H1 (cell line): ENCODE measurements around the gene ASB4. TPM values are rescaled to one million over a fixed set of nuclear protein-coding genes. Genes with fewer than 3 reads are reported as not detected.

ENCODE experiments used
- CTCF ChIA-PET: fragments of 300-600 bp; sonication (Branson Sonifier 250); formaldehyde crosslinking; loops from one replicate; lab custom pipeline; 2021; ENCODE audit not compliant: partially characterized antibody; lab: Charles Lee
- POLR2A ChIA-PET: fragments of 300-600 bp; sonication (Branson Sonifier 250); formaldehyde crosslinking; loops from one replicate; lab custom pipeline; 2021; ENCODE audit warnings: inconsistent platforms; ENCODE audit not compliant: partially characterized antibody; lab: Charles Lee
- DNase-seq, 2 experiments: peaks; one replicate each; pipeline versions ENCODE4 v3.0.0 to v3.0.0-alpha.2; 2010 to 2022; ENCODE audit warnings: low spot score in 2 of 2, low read depth in 1 of 2, mixed read lengths in 1 of 2
- FAIRE-seq: peaks from 2 replicates; lab custom pipeline; 2011; peaks lifted over from hg19 to GRCh38; lab: Jason Lieb, UNC
- H2AFZ ChIP-seq: 2 replicates; pipeline ENCODE4 v1.8.1; 2012; ENCODE audit warnings: low read length, inconsistent platforms
- H2AK5ac ChIP-seq: 2 replicates; pipeline ENCODE4 v1.6.1; 2013; ENCODE audit warnings: low read depth, low read length
- H2BK120ac ChIP-seq: replicated peaks from 2 replicates; pipeline ENCODE3; 2013; ENCODE audit warnings: low read depth, low read length, inconsistent platforms
- H2BK12ac ChIP-seq: 2 replicates; pipeline ENCODE4 v1.6.1; 2013; ENCODE audit warnings: low read depth, low read length
- H2BK15ac ChIP-seq: 2 replicates; pipeline ENCODE4 v1.6.1; 2013; ENCODE audit warnings: low read length
- H2BK20ac ChIP-seq: 2 replicates; pipeline ENCODE4 v1.6.1; 2013; ENCODE audit warnings: low read length
- H2BK5ac ChIP-seq: 2 replicates; pipeline ENCODE4 v1.6.1; 2013; ENCODE audit warnings: low read depth, low read length
- H3K14ac ChIP-seq: 2 replicates; pipeline ENCODE4 v1.6.1; 2013; ENCODE audit warnings: inconsistent platforms; ENCODE audit not compliant: insufficient read length
- H3K18ac ChIP-seq: 2 replicates; pipeline ENCODE4 v1.6.1; 2013; ENCODE audit warnings: low read length; ENCODE audit errors: extremely low read depth
- H3K23ac ChIP-seq: 2 replicates; pipeline ENCODE4 v1.6.1; 2013; ENCODE audit warnings: inconsistent platforms; ENCODE audit not compliant: insufficient read length
- H3K23me2 ChIP-seq: 2 replicates; pipeline ENCODE4 v1.6.1; 2013; ENCODE audit warnings: low read depth, low read length
- H3K27ac ChIP-seq: 2 replicates; pipeline ENCODE4 v1.6.1; 2011; ENCODE audit warnings: low read depth, low read length, inconsistent platforms
- H3K27me3 ChIP-seq, 4 experiments: replicated peaks in 1 of 4; 1 replicate in 1 of 4; 2 replicates in 3 of 4; pipeline versions ENCODE4 v1.6.1 to v1.8.1; 2011 to 2013; ENCODE audit warnings: low read length in 3 of 4, mild to moderate bottlenecking in 3 of 4, inconsistent platforms in 2 of 4, mixed read lengths in 2 of 4, moderate library complexity in 1 of 4; ENCODE audit not compliant: control insufficient read depth in 3 of 4, insufficient read depth in 3 of 4; ENCODE audit errors: extremely low read depth in 1 of 4
- H3K36me3 ChIP-seq, 4 experiments: 2 replicates each; pipeline versions ENCODE4 v1.6.1 to v1.8.1; 2011 to 2013; ENCODE audit warnings: mild to moderate bottlenecking in 4 of 4, low read length in 3 of 4, moderate library complexity in 2 of 4, control low read depth in 1 of 4, inconsistent platforms in 1 of 4; ENCODE audit not compliant: insufficient read depth in 4 of 4, control insufficient read depth in 2 of 4
- H3K4ac ChIP-seq: replicated peaks from 2 replicates; pipeline ENCODE3; 2013; ENCODE audit warnings: low read length, low read depth, mixed read lengths, inconsistent platforms; ENCODE audit not compliant: insufficient read length
- H3K4me1 ChIP-seq, 4 experiments: replicated peaks in 1 of 4; 1 replicate in 1 of 4; 2 replicates in 3 of 4; pipeline versions ENCODE4 v1.6.1 to v1.8.1; 2011 to 2013; ENCODE audit warnings: low read length in 3 of 4, inconsistent platforms in 2 of 4, mixed read lengths in 1 of 4; ENCODE audit not compliant: insufficient read depth in 4 of 4, control insufficient read depth in 3 of 4
- H3K4me2 ChIP-seq, 2 experiments: 2 replicates each; pipeline versions ENCODE4 v1.6.1 to v1.8.1; 2011 to 2013; ENCODE audit warnings: low read depth in 2 of 2, low read length in 2 of 2, control low read depth in 1 of 2, inconsistent platforms in 1 of 2, mild to moderate bottlenecking in 1 of 2; ENCODE audit not compliant: insufficient read depth in 1 of 2
- H3K4me3 ChIP-seq, 4 experiments: fragments of 200-600, 300-600 bp in 1 of 4; sonication (generic), shearing (Covaris generic), sonication (Bioruptor Twin) in 1 of 4; 2 replicates each; pipeline versions ENCODE4 v1.5.1 to v1.8.1; 2011 to 2016; ENCODE audit warnings: low read length in 4 of 4, low read depth in 3 of 4, control low read depth in 2 of 4, inconsistent platforms in 2 of 4, mild to moderate bottlenecking in 2 of 4, mixed read lengths in 1 of 4, moderate library complexity in 1 of 4; ENCODE audit not compliant: insufficient read depth in 2 of 4; ENCODE audit errors: extremely low read depth in 1 of 4
- H3K56ac ChIP-seq: replicated peaks from 2 replicates; pipeline ENCODE3; 2013; ENCODE audit warnings: low read depth, mild to moderate bottlenecking, mixed read lengths, low read length, inconsistent platforms; ENCODE audit not compliant: insufficient read length
- H3K79me1 ChIP-seq: 2 replicates; pipeline ENCODE4 v1.6.1; 2013; ENCODE audit warnings: low read depth, low read length, control low read depth
- H3K79me2 ChIP-seq, 2 experiments: 2 replicates each; pipeline versions ENCODE4 v1.6.1 to v1.8.1; 2012 to 2013; ENCODE audit warnings: low read length in 2 of 2, mild to moderate bottlenecking in 2 of 2, inconsistent platforms in 1 of 2; ENCODE audit not compliant: insufficient read depth in 2 of 2, control insufficient read depth in 1 of 2
- H3K9ac ChIP-seq, 4 experiments: replicated peaks in 1 of 4; 1 replicate in 1 of 4; 2 replicates in 3 of 4; pipeline versions ENCODE4 v1.6.1 to v1.8.1; 2011 to 2013; ENCODE audit warnings: low read depth in 3 of 4, low read length in 3 of 4, control low read depth in 2 of 4, mild to moderate bottlenecking in 2 of 4, moderate library complexity in 2 of 4, inconsistent platforms in 1 of 4; ENCODE audit errors: extremely low read depth in 1 of 4
- H3K9me3 ChIP-seq, 2 experiments: 2 replicates each; pipeline versions ENCODE4 v1.6.1 to v1.8.1; 2012 to 2013; ENCODE audit warnings: mild to moderate bottlenecking in 2 of 2, moderate library complexity in 2 of 2, control low read depth in 1 of 2, inconsistent platforms in 1 of 2, low read depth in 1 of 2, low read length in 1 of 2, mixed read lengths in 1 of 2; ENCODE audit not compliant: insufficient read depth in 2 of 2
- H4K20me1 ChIP-seq, 2 experiments: replicated peaks in 1 of 2; 2 replicates each; pipeline versions ENCODE3 to v1.8.1; 2011 to 2013; ENCODE audit warnings: inconsistent platforms in 2 of 2, low read length in 2 of 2, mild to moderate bottlenecking in 1 of 2; ENCODE audit not compliant: insufficient read depth in 2 of 2, control insufficient read depth in 1 of 2
- H4K5ac ChIP-seq: 2 replicates; pipeline ENCODE4 v1.6.1; 2013; ENCODE audit warnings: low read length, low read depth, mixed read lengths, inconsistent platforms; ENCODE audit not compliant: insufficient read length
- H4K8ac ChIP-seq: 2 replicates; pipeline ENCODE4 v1.8.0; 2013; ENCODE audit warnings: mild to moderate bottlenecking, moderate library complexity, low read length, inconsistent platforms; ENCODE audit not compliant: insufficient read depth; ENCODE audit errors: extremely low read depth
- H4K91ac ChIP-seq: replicated peaks from 2 replicates; pipeline ENCODE3; 2013; ENCODE audit warnings: low read length, mixed read lengths, inconsistent platforms; ENCODE audit not compliant: insufficient read length
- ASH2L ChIP-seq: fragments of 200-600, 300-600 bp; sonication (generic); IDR thresholded peaks from one replicate; pipeline ENCODE4 v1.7.1; 2017; ENCODE audit warnings: low read length
- BCL11A ChIP-seq, 2 experiments: IDR thresholded peaks; one replicate each; pipeline ENCODE4 v1.6.1; 2011; ENCODE audit warnings: low read depth in 2 of 2, low read length in 2 of 2, mild to moderate bottlenecking in 2 of 2
- CBX8 ChIP-seq: fragments of 300-800, 300-1000 bp; sonication (generic); IDR thresholded peaks from 2 replicates; pipeline ENCODE4 v1.7.1; 2016; ENCODE audit warnings: low read depth, low read length, borderline replicate concordance
- CHD1 ChIP-seq: IDR thresholded peaks from 2 replicates; pipeline ENCODE4 v1.6.1; 2012; ENCODE audit warnings: low read depth, low read length, improper control_type of control experiment
- E2F6 ChIP-seq: IDR thresholded peaks from 2 replicates; pipeline ENCODE4 v1.6.1; 2012; ENCODE audit warnings: inconsistent platforms
- GTF2F1 ChIP-seq: IDR thresholded peaks from 2 replicates; pipeline ENCODE4 v1.6.1; 2012; ENCODE audit warnings: low read depth, low read length, improper control_type of control experiment, borderline replicate concordance
- JUN ChIP-seq: IDR thresholded peaks from 2 replicates; pipeline ENCODE4 v1.6.1; 2011; ENCODE audit warnings: low read depth, mild to moderate bottlenecking, improper control_type of control experiment, low read length
- JUND ChIP-seq: IDR thresholded peaks from 2 replicates; pipeline ENCODE4 v1.6.1; 2011; ENCODE audit warnings: mild to moderate bottlenecking, improper control_type of control experiment, low read length
- KDM1A ChIP-seq: fragments of 200-600, 300-600 bp; sonication (generic); IDR thresholded peaks from 2 replicates; pipeline ENCODE4 v1.7.1; 2016; ENCODE audit warnings: mild to moderate bottlenecking, low read length, borderline replicate concordance
- MAFK ChIP-seq: IDR thresholded peaks from 2 replicates; pipeline ENCODE4 v1.6.1; 2012; ENCODE audit warnings: low read depth, mild to moderate bottlenecking, improper control_type of control experiment, low read length
- RAD21 ChIP-seq, 2 experiments: IDR thresholded peaks in 1 of 2; conservative IDR thresholded peaks in 1 of 2; 2 replicates each; pipeline ENCODE4 v1.6.1; 2011; ENCODE audit warnings: low read depth in 2 of 2, low read length in 2 of 2, improper control_type of control experiment in 1 of 2, inconsistent platforms in 1 of 2, mild to moderate bottlenecking in 1 of 2, moderate library complexity in 1 of 2
- TAF1 ChIP-seq: IDR thresholded peaks from 2 replicates; pipeline ENCODE4 v1.6.1; 2011; ENCODE audit warnings: mild to moderate bottlenecking, low read depth, low read length
- USF2 ChIP-seq: IDR thresholded peaks from 2 replicates; pipeline ENCODE4 v1.6.1; 2011; ENCODE audit warnings: low read length, improper control_type of control experiment
- polyA plus RNA-seq, 7 experiments: library from polyadenylated mRNA; depleted of rRNA in 3 of 7; stranded (reverse) in 5 of 7; unstranded in 2 of 7; fragments of >200 nt in 5 of 7; fragments of 200-250 nt in 2 of 7; gene quantifications; 1 replicate in 5 of 7; 2 replicates in 1 of 7; 4 replicates in 1 of 7; pipeline versions ENCODE4 v1.2.1 to v1.2.3, GENCODE V29; 2011 to 2013; ENCODE audit warnings: missing spikeins in 2 of 7, mixed read lengths in 2 of 7
- total RNA-seq: library from RNA; stranded (reverse); fragmentation: NEBNext Ultra II Directional; extraction: Animal tissue kit (Norgen Biotek cat#: 25700); gene quantifications from 2 replicates; pipeline ENCODE4 v1.2.1, GENCODE V29; 2021

Gene ASB4
- total and polyA plus RNA-seq, 2 of the 8 experiments (the other 6 are each of a cell fraction or from before 2014, with no cell fraction given): not detected

GRCh38 chr7:95457947-95458346 is 27.8 kb upstream of the ASB4 start:
- Histone ChIP-seq H3K4ac (no peak overlapping the region), H2BK20ac (no peak overlapping the region)
- FAIRE-seq: no peak

More at GRCh38 chr7:95457947-95458346, 27.8 kb upstream of the ASB4 start:
- no peak overlapping the region for H2BK15ac ChIP-seq
- no peaks in the 10 kb centered on the region for H3K79me1 ChIP-seq
- H3K9ac ChIP-seq: no peak overlapping the region
- no peaks in the 10 kb centered on the region for H3K79me2 ChIP-seq
- no peak overlapping the region for H3K14ac ChIP-seq
- H3K4me2 ChIP-seq: no peak overlapping the region
- H4K20me1 ChIP-seq: no peaks in the 10 kb centered on the region
- CTCF ChIA-PET: no interaction called here
- H3K23me2 ChIP-seq: no peaks in the 10 kb centered on the region
- H4K5ac ChIP-seq: no peak overlapping the region
- H3K4me3 ChIP-seq: no peak overlapping the region
- H3K18ac ChIP-seq: no peak overlapping the region
- no peak for DNase-seq
- no peak overlapping the region for H2BK120ac ChIP-seq
- peaks cover 7 to 13% of the 10 kb centered on the region in 2 experiments; a peak in 3 of 4 replicates for H3K9me3 ChIP-seq
- H4K91ac ChIP-seq: no peak overlapping the region
- no peak overlapping the region for H3K27ac ChIP-seq
- H4K8ac ChIP-seq: no peak overlapping the region
- H3K4me1 ChIP-seq: no peaks in the 10 kb centered on the region
- no peak overlapping the region for H2AFZ ChIP-seq
- no peak overlapping the region for H2BK12ac ChIP-seq
- no peaks in the 10 kb centered on the region for H3K27me3 ChIP-seq
- no peak overlapping the region for H2AK5ac ChIP-seq
- TF ChIP-seq RAD21 (IDR thresholded peaks at IDR 0.05 in 1 of 2, conservative IDR thresholded peaks at IDR 0.05 in 1 of 2; ENCODE audit: low read depth in 2 of 2, low read length in 2 of 2) (no peak), TAF1 (no peak), USF2 (no peak), ASH2L (no peak), CBX8 (no peak), CHD1 (no peak), JUND (no peak), KDM1A (no peak), E2F6 (no peak), GTF2F1 (no peak), BCL11A (IDR thresholded peaks at IDR 0.05; ENCODE audit: low read depth in 2 of 2, low read length in 2 of 2) (no peak), MAFK (no peak), JUN (no peak)
- TF ChIP-seq, all 59 proteins: peak for 0
- H3K23ac ChIP-seq: no peak overlapping the region
- H2BK5ac ChIP-seq: no peak overlapping the region
- no peaks in the 10 kb centered on the region for H3K36me3 ChIP-seq
- no peak overlapping the region for H3K56ac ChIP-seq
- POLR2A ChIA-PET: no interaction called here
